Peyer's patch (tissue), 4 donors: ENCODE data around the gene EEF1AKMT3.

ENCODE experiments used
- POLR2A ChIP-seq, 2 donors: fragments of 450-650 bp; IDR thresholded peaks; one replicate each; pipeline ENCODE4 v1.5.1; 2017; ENCODE audit warnings: antibody characterized with exemption in 2 of 2, mild to moderate bottlenecking in 2 of 2, moderate library complexity in 2 of 2
- TF ChIP-seq, protein P1 (sequence below), 6 experiments: fragments of 450-650 bp in 4 of 6; fragments of 200-600 bp in 2 of 6; sonication (generic) in 1 of 6; IDR thresholded peaks; one replicate each; pipeline ENCODE4 v1.5.1; 2017 to 2019; ENCODE audit warnings: antibody characterized with exemption in 6 of 6, mild to moderate bottlenecking in 3 of 6, moderate library complexity in 1 of 6

DNA sequence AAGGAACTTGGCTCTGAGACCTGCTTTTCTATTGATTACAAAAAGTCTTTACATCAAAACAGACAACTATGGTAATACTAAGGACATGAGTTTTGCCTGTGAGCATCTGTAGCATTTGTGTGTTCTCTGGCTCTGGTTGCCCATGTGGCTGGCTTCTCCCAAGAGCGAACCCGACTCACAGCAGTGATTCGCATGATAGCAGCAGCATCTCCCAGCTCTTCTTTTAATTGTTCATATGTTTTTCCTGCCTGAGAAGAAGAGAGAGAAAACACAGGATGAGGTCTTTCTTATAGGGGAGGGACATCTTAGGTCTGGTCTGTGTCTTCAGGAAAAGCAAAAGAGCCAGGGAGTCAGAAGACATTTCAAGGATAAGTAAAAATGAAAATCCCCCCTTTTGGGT, 28.6 kb downstream of the EEF1AKMT3 start:
- TF ChIP-seq, protein P1, sequence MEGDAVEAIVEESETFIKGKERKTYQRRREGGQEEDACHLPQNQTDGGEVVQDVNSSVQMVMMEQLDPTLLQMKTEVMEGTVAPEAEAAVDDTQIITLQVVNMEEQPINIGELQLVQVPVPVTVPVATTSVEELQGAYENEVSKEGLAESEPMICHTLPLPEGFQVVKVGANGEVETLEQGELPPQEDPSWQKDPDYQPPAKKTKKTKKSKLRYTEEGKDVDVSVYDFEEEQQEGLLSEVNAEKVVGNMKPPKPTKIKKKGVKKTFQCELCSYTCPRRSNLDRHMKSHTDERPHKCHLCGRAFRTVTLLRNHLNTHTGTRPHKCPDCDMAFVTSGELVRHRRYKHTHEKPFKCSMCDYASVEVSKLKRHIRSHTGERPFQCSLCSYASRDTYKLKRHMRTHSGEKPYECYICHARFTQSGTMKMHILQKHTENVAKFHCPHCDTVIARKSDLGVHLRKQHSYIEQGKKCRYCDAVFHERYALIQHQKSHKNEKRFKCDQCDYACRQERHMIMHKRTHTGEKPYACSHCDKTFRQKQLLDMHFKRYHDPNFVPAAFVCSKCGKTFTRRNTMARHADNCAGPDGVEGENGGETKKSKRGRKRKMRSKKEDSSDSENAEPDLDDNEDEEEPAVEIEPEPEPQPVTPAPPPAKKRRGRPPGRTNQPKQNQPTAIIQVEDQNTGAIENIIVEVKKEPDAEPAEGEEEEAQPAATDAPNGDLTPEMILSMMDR (IDR thresholded peaks at IDR 0.05) = no peak
- TF ChIP-seq POLR2A (IDR thresholded peaks at IDR 0.05) = no peak
